ENCODE data around the gene ACAA1.

GRCh38 chr3:38129058-38129457 lies 7.9 kb downstream of the ACAA1 start:
- TF ChIP-seq GATA3 (IDR thresholded peaks at IDR 0.05; ENCODE audit: low read depth, low read length), result no peak
- TF ChIP-seq GATA2 (IDR thresholded peaks at IDR 0.05; ENCODE audit: low read depth, low read length), result no peak

Data from SH-SY5Y (cell line).